HG03432 (cell line): Measurements from ENCODE around the gene DNM1.

ENCODE experiments used
- ATAC-seq: cut with Tn5 transposase; IDR thresholded peaks from one replicate; pipeline ENCODE4 v1.9.1; 2021; ENCODE audit warnings: mild to moderate bottlenecking, moderate library complexity; ENCODE audit not compliant: unreplicated experiment

The DNM1 gene

GRCh38 chr9:128304136-128304970, 101.2 kb downstream of the DNM1 start:
- ATAC-seq = no peak
